Upper lobe of left lung (tissue), 4 donors: ENCODE results near the gene SAV1.

Source experiments
- CTCF ChIP-seq, 6 experiments: fragments of 450-650 bp in 4 of 6; fragments of 200-600 bp in 2 of 6; sonication (generic) in 2 of 6; IDR thresholded peaks; one replicate each; pipeline ENCODE4 v1.5.1; 2016 to 2019; ENCODE audit warnings: antibody characterized with exemption in 6 of 6
- EP300 ChIP-seq, 4 donors: sonication (generic); formaldehyde crosslinking; IDR thresholded peaks; one replicate each; pipeline ENCODE4 v1.5.1; 2017; ENCODE audit warnings: antibody characterized with exemption in 4 of 4, control low read depth in 2 of 4
- POLR2A ChIP-seq, 4 donors: fragments of 450-650 bp; IDR thresholded peaks; one replicate each; pipeline ENCODE4 v1.5.1; 2016 to 2017; ENCODE audit warnings: antibody characterized with exemption in 4 of 4, mild to moderate bottlenecking in 2 of 4

- TF ChIP-seq CTCF (IDR thresholded peaks at IDR 0.05) (no peak), POLR2A (IDR thresholded peaks at IDR 0.05) (no peak), EP300 (IDR thresholded peaks at IDR 0.05) (no peak)
Observed at GRCh38 chr14:50612806-50613205, 55.3 kb downstream of the SAV1 start.
